Skeletal muscle tissue (tissue), 4 donors: ENCODE measurements around the gene OSBPL5. TPM values are rescaled to one million over a fixed set of nuclear protein-coding genes. Genes with fewer than 3 reads are reported as not detected.

Source experiments
- H3K27ac ChIP-seq: one replicate; pipeline ENCODE4 v1.7.0; 2013; ENCODE audit warnings: mild to moderate bottlenecking, low read depth, low read length, inconsistent platforms
- H3K27me3 ChIP-seq, 3 donors: one replicate each; pipeline ENCODE4 v1.7.0; 2013; ENCODE audit warnings: low read length in 3 of 3; ENCODE audit not compliant: control insufficient read depth in 3 of 3, insufficient read depth in 3 of 3
- H3K36me3 ChIP-seq, 3 donors: one replicate each; pipeline ENCODE4 v1.7.0; 2013; ENCODE audit warnings: low read length in 3 of 3; ENCODE audit not compliant: control insufficient read depth in 3 of 3, insufficient read depth in 3 of 3
- H3K4me1 ChIP-seq, 3 donors: one replicate each; pipeline ENCODE4 v1.7.0; 2013; ENCODE audit warnings: low read length in 3 of 3, mild to moderate bottlenecking in 3 of 3; ENCODE audit not compliant: control insufficient read depth in 3 of 3, insufficient read depth in 3 of 3
- H3K4me3 ChIP-seq, 3 donors: one replicate each; pipeline ENCODE4 v1.7.0; 2013; ENCODE audit warnings: low read length in 3 of 3
- H3K9ac ChIP-seq, 3 donors: one replicate each; pipeline ENCODE4 v1.7.0; 2013; ENCODE audit warnings: low read length in 3 of 3, mild to moderate bottlenecking in 3 of 3, moderate library complexity in 2 of 3, low read depth in 1 of 3
- H3K9me3 ChIP-seq, 3 donors: one replicate each; pipeline ENCODE4 v1.7.0; 2013; ENCODE audit warnings: low read length in 3 of 3; ENCODE audit not compliant: control insufficient read depth in 3 of 3
- total RNA-seq: library from RNA; depleted of rRNA; stranded (reverse); fragments of >200 nt; gene quantifications from one replicate; pipeline ENCODE4 v1.2.3, GENCODE V29; 2014
- donor health status: Osteomylitis.

The OSBPL5 gene
- total RNA-seq, 1 donor from 2014 or later: 19.3 TPM

DNA sequence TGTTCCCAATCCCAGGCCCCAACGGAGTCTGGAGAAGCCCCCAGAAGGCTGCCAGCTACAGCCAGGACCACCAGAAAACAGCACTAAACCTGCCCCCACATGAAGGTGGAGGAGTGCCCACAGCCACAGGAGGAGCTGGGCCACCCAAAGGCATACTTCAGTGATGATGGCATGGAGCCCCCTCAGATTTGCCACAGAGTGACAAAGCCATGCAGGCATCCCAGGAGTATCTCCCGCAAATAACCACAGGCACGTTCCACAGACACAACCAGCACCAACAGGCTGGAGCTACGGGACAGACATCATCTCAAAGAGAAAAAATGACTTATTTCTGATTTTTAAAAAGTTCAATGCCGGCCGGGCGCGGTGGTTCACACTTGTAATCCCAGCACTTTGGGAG lies 118.5 kb downstream of the OSBPL5 start:
- Histone ChIP-seq H3K4me1 (peaks cover 67 to 82% (median 79%) of the 10 kb centered on the region in 3 donors), H3K27ac (no peak overlapping the region), H3K9me3 (no peaks in the 10 kb centered on the region), H3K4me3 (no peak overlapping the region), H3K36me3 (peaks cover 0 to 16% (median 9%) of the 10 kb centered on the region in 3 donors), H3K27me3 (no peaks in the 10 kb centered on the region), H3K9ac (peak overlapping the region in 1 of 3 donors; percentile 62)

DNA sequence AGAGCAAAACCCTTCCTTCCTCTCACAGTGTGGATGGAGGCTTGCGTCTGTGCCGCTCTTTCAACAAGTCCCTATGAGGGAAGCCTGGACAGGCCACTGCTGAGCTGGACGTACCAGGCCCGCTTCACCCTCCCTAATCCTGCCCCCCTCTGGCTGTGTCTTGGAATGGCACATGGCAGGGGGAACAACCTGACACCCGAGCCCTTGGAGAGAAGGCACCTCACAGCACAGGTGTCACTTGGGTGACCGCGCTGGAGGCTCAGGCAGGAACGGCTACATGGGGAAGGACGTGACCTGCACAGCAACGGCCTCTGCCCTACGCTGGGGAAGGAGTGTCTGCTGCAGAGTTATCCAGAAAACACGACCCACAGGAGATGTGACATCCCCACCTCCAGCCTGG lies 118.9 kb downstream of the OSBPL5 start:
- Histone ChIP-seq H3K27ac (no peak overlapping the region), H3K36me3 (peaks cover 0 to 14% (median 9%) of the 10 kb centered on the region in 3 donors)

DNA sequence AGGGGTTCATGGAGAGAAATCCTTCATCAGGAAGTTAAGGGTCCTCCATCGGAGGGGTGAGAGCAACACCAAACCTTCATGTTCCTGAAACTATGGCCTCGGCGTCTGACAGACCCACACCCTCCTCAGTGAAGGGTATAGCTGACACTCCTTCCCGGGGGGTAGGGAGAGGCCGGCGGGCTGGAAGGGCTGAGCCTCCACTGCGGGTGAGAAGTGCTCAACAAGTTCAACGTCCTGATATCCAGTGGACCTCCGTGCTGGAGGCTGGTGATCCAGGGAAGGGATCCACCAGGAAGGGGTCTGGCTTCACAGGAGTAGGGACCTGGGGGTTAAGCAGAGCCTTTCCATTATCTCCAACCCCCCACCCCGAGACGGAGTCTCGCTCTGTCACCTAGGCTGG lies 120.2 kb downstream of the OSBPL5 start:
- Histone ChIP-seq H3K36me3 (peaks cover 0 to 12% (median 12%) of the 10 kb centered on the region in 3 donors), H3K4me3 (no peak overlapping the region), H3K9me3 (no peaks in the 10 kb centered on the region), H3K4me1 (peaks cover 54 to 75% (median 74%) of the 10 kb centered on the region in 3 donors), H3K27me3 (no peaks in the 10 kb centered on the region), H3K9ac (peak overlapping the region in 1 of 3 donors; percentile 25), H3K27ac (no peak overlapping the region)

More for the DNA sequence above, 118.9 kb downstream of the OSBPL5 start:
- peak overlapping the region in 1 of 3 donors; percentile 6 for H3K4me3 ChIP-seq
- no peaks in the 10 kb centered on the region for H3K27me3 ChIP-seq
- H3K4me1 ChIP-seq: peaks cover 67 to 83% (median 81%) of the 10 kb centered on the region in 3 donors
- no peaks in the 10 kb centered on the region for H3K9me3 ChIP-seq
- peak overlapping the region in 1 of 3 donors; percentile 62 for H3K9ac ChIP-seq

DNA sequence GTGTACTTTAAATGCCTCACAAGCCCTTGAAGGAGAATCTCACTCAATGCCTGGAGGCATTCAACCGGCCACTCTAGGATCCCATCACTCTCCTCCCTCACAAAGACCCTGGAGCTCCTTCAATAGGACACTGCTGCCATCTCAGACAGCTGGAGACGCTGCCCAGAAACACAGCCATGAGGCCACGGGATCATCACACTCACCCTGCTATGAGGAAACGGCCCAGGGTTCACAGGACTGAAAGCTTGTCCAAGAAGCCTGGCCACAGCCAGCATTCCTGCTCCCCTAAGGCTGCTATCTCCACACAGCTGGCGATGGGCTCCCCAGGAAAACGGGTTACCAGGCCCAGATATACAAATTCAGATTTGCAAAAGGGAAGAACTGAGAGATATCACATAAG lies 121.1 kb downstream of the OSBPL5 start:
- Histone ChIP-seq H3K4me1 (peaks cover 45 to 66% (median 65%) of the 10 kb centered on the region in 3 donors), H3K27me3 (no peaks in the 10 kb centered on the region), H3K9ac (peak overlapping the region; percentile 7 to 86 (median 17)), H3K27ac (peak overlapping the region; percentile 91), H3K4me3 (peak overlapping the region in 1 of 3 donors; percentile 22), H3K9me3 (no peaks in the 10 kb centered on the region), H3K36me3 (peaks cover 9 to 17% (median 16%) of the 10 kb centered on the region in 3 donors)

DNA sequence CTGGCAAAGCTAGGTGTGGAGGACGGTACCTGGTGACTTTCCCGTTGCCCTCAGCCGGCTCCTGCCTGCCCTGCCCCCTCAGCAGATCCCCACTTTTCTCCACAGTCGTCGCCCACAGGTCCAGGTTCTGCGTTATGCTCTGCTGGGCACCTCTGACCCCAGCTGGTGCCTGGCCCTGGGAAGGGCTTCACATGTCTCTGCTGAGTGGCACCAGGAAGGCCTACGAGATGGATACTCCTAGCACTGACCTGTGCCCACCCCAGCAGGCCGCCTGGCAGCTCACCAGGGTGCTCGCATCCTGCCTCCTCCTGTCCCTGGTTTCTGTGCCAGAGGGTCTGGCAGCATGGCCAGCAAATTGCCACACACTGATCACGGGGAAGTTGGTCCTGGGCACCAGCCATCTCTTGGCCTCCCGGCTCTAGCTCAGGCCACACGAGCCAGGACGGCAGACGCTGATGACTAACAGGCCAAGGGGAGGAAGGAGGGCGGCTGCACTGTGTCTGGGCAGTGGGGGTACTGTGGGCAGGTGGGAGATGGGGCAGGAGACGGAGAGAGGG lies 121.7 kb downstream of the OSBPL5 start:
- H3K27ac ChIP-seq: peak overlapping the region; percentile 91

DNA sequence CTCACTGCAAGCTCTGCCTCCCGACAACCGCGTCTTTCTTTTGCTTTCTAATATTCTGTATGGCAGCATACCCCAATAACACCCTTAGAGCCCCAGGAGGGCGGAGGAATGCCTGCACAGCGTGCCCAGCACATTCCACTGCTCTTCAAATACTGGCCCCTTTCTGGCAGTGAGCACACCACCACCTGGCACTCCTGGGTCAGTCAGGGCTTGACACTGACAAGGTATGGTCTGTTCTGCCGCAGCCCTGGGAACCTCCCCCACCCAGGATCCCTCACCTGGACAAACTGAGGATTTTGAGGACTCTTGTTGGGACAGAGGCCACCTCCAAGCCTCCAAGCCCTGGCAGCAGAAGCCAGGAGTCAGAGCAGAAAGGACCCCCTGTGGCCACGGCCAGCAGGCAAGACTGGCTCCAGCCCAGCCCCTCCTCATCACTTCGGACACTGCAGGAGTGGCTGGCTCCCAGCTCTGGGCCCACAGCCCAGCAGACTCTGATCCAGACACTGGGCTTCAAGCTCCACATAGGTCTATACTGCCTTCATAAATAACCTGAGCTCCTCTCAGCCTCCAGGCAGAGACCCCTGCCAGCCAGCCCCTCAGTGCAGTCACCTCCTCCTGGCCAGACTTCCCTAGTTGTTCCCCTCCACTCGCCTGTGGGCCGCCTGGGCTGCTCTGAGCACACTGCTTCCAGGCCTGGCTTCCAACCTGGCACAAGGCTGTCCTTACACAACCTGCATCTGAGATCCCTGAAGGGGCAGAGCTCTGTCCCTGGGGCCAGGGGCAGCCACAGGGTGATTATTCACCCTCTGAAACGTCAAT lies 122.4 kb downstream of the OSBPL5 start:
- no peaks in the 10 kb centered on the region for H3K27me3 ChIP-seq
- peak overlapping the region; percentile 17 to 86 (median 44) for H3K9ac ChIP-seq
- H3K27ac ChIP-seq: peak overlapping the region; percentile 91
- H3K4me1 ChIP-seq: peaks cover 43 to 62% (median 60%) of the 10 kb centered on the region in 3 donors
- H3K36me3 ChIP-seq: peaks cover 19 to 28% (median 27%) of the 10 kb centered on the region in 3 donors
- no peaks in the 10 kb centered on the region for H3K9me3 ChIP-seq
- peak overlapping the region in 2 of 3 donors; percentile 25 to 60 for H3K4me3 ChIP-seq

More for the DNA sequence above, 121.7 kb downstream of the OSBPL5 start:
- Histone ChIP-seq H3K27me3 (no peaks in the 10 kb centered on the region), H3K9ac (peak overlapping the region; percentile 17 to 86 (median 44)), H3K4me1 (peaks cover 43 to 65% (median 62%) of the 10 kb centered on the region in 3 donors), H3K9me3 (no peaks in the 10 kb centered on the region), H3K4me3 (peak overlapping the region in 2 of 3 donors; percentile 25 to 60), H3K36me3 (peaks cover 12 to 21% (median 20%) of the 10 kb centered on the region in 3 donors)

DNA sequence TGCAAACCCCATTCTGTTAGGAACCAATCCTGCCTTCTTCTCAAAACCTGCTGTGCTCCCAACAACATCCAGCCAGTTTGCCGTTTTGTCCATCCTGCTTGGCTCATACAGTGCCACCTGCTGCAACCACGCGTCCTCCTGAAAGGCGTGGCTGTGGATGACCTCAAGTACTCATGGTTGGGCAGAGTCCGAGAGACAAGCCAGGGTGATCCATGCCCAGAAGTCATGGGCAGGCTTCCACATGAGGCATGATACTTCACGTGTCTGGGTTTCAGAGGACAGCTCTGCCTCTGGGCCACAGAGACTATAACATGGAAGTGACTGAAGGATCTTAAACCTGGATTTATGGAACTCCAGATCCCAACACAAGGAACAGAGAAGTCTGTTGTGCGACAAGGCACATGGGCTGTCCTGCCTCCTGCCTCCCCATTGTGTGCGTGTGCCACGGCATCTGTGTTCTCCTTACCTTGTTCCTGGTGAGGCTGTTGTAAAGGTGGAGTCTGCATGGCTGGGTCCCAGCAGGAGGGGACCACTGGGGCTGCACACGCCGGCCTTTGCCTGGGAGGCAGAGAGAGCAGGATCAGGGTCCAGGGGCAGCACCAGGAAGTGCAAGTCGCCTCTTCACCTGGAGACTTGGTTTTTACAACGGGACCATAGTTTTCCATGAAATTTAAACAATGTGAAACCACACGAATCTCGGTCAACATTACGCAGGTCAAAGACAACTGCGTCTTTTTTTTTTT lies 123.2 kb downstream of the OSBPL5 start:
- Histone ChIP-seq H3K36me3 (peaks cover 27 to 34% (median 27%) of the 10 kb centered on the region in 3 donors), H3K9ac (peak overlapping the region; percentile 17 to 86 (median 66)), H3K4me3 (peak overlapping the region in 2 of 3 donors; percentile 13 to 60), H3K9me3 (no peaks in the 10 kb centered on the region), H3K27me3 (no peaks in the 10 kb centered on the region), H3K4me1 (peaks cover 45 to 64% (median 63%) of the 10 kb centered on the region in 3 donors), H3K27ac (peak overlapping the region; percentile 91)

DNA sequence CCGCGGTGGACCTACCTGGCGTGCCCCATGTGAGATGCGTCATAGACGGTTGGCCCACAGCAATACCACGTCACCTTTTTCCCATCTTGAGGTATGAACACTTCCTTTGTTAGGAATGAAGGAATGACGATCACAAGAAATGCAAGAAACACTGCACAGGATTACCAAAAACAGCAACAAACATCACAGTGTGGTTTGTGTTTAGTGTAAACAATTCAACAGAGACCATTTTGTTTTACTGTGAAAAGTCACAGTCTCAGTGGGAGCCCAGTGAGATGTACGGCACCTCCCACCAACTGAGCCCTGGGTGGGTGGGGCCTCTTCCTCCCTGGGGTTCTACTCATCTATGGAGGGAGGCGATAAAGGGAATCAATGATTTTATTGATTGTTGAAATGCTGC lies 124.2 kb downstream of the OSBPL5 start:
- Histone ChIP-seq H3K4me1 (peaks cover 37 to 59% (median 55%) of the 10 kb centered on the region in 3 donors), H3K27ac (peak overlapping the region; percentile 91), H3K9me3 (no peaks in the 10 kb centered on the region), H3K36me3 (peaks cover 31 to 41% (median 36%) of the 10 kb centered on the region in 3 donors), H3K9ac (no peak overlapping the region), H3K27me3 (no peaks in the 10 kb centered on the region), H3K4me3 (no peak overlapping the region)

DNA sequence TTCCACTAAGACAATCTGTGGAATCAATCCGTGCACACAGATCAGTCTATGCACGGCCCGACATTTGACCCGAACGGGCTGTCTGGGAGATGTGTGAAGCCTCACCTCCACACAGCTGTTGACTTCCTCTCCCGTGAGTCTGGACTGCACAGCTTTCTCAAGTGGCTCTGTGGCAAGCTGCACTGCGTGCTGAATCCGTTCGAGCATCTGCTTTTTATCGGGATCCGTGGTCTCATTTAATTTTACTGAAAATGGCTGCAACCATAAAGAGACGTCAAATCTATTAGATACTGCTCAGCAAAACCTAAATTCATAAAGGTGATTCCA lies 127.2 kb downstream of the OSBPL5 start:
- H3K27ac ChIP-seq: no peak overlapping the region
- H3K9ac ChIP-seq: no peak overlapping the region
- peaks cover 30 to 50% (median 38%) of the 10 kb centered on the region in 3 donors for H3K36me3 ChIP-seq
- H3K9me3 ChIP-seq: no peaks in the 10 kb centered on the region
- H3K27me3 ChIP-seq: no peaks in the 10 kb centered on the region
- peaks cover 19 to 31% (median 28%) of the 10 kb centered on the region in 3 donors for H3K4me1 ChIP-seq
- H3K4me3 ChIP-seq: no peak overlapping the region
